Spinal cord (tissue), 10 donors: ENCODE results near the gene MDM4. TPM values are rescaled to one million over a fixed set of nuclear protein-coding genes. Genes with fewer than 3 reads are reported as not detected.
"Not testable (repeated sequence)": the region's sequence is repeated elsewhere in the genome, so short reads cannot be mapped to it uniquely, and the experiment has no call there.

Source experiments
- DNase-seq, 6 donors: peaks; one replicate each; pipeline versions ENCODE4 v3.0.0 to v3.0.0-alpha.2; 2013 to 2015; ENCODE audit warnings: low spot score in 6 of 6, low read depth in 4 of 6
- H3K27ac ChIP-seq: one replicate; pipeline ENCODE4 v1.5.1; 2013; ENCODE audit warnings: low read depth, low read length, control low read depth
- H3K27me3 ChIP-seq: one replicate; pipeline ENCODE4 v1.6.1; 2013; ENCODE audit warnings: low read length; ENCODE audit not compliant: control insufficient read depth, insufficient read depth
- H3K36me3 ChIP-seq: one replicate; pipeline ENCODE4 v1.6.1; 2013; ENCODE audit warnings: low read length; ENCODE audit not compliant: control insufficient read depth, insufficient read depth
- H3K4me1 ChIP-seq: one replicate; pipeline ENCODE4 v1.6.1; 2013; ENCODE audit warnings: low read length; ENCODE audit not compliant: control insufficient read depth, insufficient read depth
- H3K4me3 ChIP-seq: one replicate; pipeline ENCODE4 v1.5.1; 2013; ENCODE audit warnings: low read depth, low read length, control low read depth
- H3K9me3 ChIP-seq: one replicate; pipeline ENCODE4 v1.6.1; 2013; ENCODE audit warnings: low read length; ENCODE audit not compliant: control insufficient read depth, insufficient read depth
- WGBS: methylation state at CpG from one replicate; pipeline ENCODE4 v1.1.5; 2013; ENCODE audit warnings: missing lambda C conversion rate; ENCODE audit not compliant: insufficient coverage; 5-methylcytosine and 5-hydroxymethylcytosine counted together
- polyA plus RNA-seq, 2 donors: library from polyadenylated mRNA; unstranded; fragments of 120-200 nt; gene quantifications; one replicate each; pipeline ENCODE4 v1.2.1, GENCODE V29; 2013; ENCODE audit not compliant: insufficient read length in 2 of 2
- total RNA-seq, 2 donors: library from RNA; depleted of rRNA in 1 of 2; stranded (reverse); fragments of 120-200 nt in 1 of 2; fragments of >200 nt in 1 of 2; gene quantifications; one replicate each; pipeline versions ENCODE4 v1.2.3 to v1.2.4, GENCODE V29; 2013 to 2014
- donor health status: healthy.

MDM4 gene
- total and polyA plus RNA-seq, 4 donors: 28.3 to 71.1 (median 64.9) TPM

GRCh38 chr1:204566583-204566955 is 50.4 kb downstream of the MDM4 start:
- Histone ChIP-seq H3K9me3 (no peaks in the 10 kb centered on the region), H3K27ac (no peak overlapping the region), H3K4me3 (no peak overlapping the region), H3K4me1 (peaks cover 15% of the 10 kb centered on the region), H3K27me3 (no peaks in the 10 kb centered on the region), H3K36me3 (peaks cover 8% of the 10 kb centered on the region)
- DNase-seq: no peak
- 74% methylated on average over 5 of the region's 6 CpGs for WGBS

DNA sequence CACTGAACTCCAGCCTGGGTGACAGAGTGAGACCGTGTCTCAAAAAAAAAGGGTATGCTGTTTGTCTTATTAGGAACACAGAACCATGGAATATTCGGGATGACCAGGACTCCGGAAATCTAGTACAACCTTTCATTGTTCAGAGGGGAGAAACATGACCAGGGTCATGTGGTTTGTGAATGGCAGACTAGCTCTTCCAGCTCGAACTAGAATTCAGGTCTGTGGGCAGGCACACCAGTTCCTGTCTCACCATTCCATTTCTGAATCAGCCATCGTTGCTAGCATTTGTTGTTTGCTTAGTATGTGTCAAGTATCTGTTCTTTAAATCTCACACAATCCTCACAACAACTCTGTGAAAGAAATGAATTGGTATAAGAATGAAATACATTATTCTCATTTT is 50.9 kb downstream of the MDM4 start:
- H3K27ac ChIP-seq: no peak overlapping the region
- no peak overlapping the region for H3K4me3 ChIP-seq
- no peaks in the 10 kb centered on the region for H3K27me3 ChIP-seq
- 78% methylated on average over 3 of the region's 5 CpGs for WGBS
- peaks cover 15% of the 10 kb centered on the region for H3K4me1 ChIP-seq
- H3K36me3 ChIP-seq: peaks cover 6% of the 10 kb centered on the region
- H3K9me3 ChIP-seq: no peaks in the 10 kb centered on the region
- no peak for DNase-seq

GRCh38 chr1:204568576-204569315 is 52.5 kb downstream of the MDM4 start:
- Histone ChIP-seq H3K27me3 (no peaks in the 10 kb centered on the region), H3K4me3 (no peak overlapping the region), H3K27ac (no peak overlapping the region), H3K36me3 (no peaks in the 10 kb centered on the region), H3K4me1 (peaks cover 15% of the 10 kb centered on the region), H3K9me3 (no peaks in the 10 kb centered on the region)
- 43% methylated on average over 8 of the region's 9 CpGs for WGBS
- peak in 2 of 6 donors; percentile 18 to 88 for DNase-seq

GRCh38 chr1:204569478-204569877 is 53.3 kb downstream of the MDM4 start:
- peak in 1 of 6 donors; percentile 26 for DNase-seq
- peaks cover 16% of the 10 kb centered on the region for H3K4me1 ChIP-seq
- 77% methylated on average over 4 of the region's 5 CpGs for WGBS
- no peaks in the 10 kb centered on the region for H3K9me3 ChIP-seq
- no peaks in the 10 kb centered on the region for H3K36me3 ChIP-seq
- no peaks in the 10 kb centered on the region for H3K27me3 ChIP-seq
- H3K4me3 ChIP-seq: no peak overlapping the region
- no peak overlapping the region for H3K27ac ChIP-seq

DNA sequence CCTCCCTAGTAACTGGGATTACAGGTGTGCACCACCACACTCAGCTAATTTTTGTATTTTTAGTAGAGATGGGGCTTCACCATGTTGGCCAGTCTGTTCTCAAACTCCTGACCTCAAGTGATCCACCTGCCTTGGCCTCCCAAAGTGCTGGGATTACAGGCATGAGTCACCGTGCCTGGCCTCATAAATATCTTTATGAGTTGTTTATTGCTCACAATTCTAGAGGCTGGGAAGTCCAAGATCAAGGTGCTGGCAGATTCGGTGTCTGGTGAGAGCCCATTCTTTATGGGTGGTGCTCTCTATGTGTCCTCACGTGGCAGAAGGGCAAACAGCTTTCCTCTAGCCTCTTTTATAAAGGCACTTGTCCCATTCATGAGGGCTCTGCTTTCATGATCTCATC is 53.8 kb downstream of the MDM4 start:
- H3K27ac ChIP-seq, H3K9me3 ChIP-seq, H3K36me3 ChIP-seq, H3K4me3 ChIP-seq, DNase-seq, H3K27me3 ChIP-seq: not testable (repeated sequence)
- 44% methylated on average over 2 of the region's 3 CpGs for WGBS
- peaks cover 20% of the 10 kb centered on the region for H3K4me1 ChIP-seq

DNA sequence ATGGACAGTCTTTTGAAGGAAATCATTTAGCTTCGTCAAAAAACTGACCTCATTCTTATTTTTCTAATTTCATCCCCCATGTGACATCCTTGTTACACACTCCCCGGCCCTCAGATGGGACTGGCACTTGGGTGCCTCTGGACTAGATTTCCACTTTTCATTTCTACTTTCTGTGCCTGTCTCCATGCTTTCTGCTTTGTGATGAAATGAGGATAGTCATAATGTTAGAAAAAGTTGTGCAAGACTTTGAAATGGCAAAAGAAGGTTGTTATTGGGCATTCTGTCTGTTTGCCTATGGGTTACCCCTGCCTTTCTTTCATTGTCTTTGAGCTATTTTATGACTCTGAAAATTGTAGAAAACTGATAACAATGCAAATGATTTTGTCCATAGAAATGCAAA is 54.9 kb downstream of the MDM4 start:
- no peaks in the 10 kb centered on the region for H3K27me3 ChIP-seq
- H3K27ac ChIP-seq: no peak overlapping the region
- H3K4me3 ChIP-seq: no peak overlapping the region
- no peak for DNase-seq
- H3K36me3 ChIP-seq: no peaks in the 10 kb centered on the region
- peaks cover 28% of the 10 kb centered on the region for H3K4me1 ChIP-seq
- 100% methylated on average over 1 of the region's 2 CpGs for WGBS
- H3K9me3 ChIP-seq: no peaks in the 10 kb centered on the region

- DNase-seq: no peak
- no CpG with 5 or more reads among the region's 4 CpGs for WGBS
- no peak overlapping the region for H3K4me3 ChIP-seq
- H3K4me1 ChIP-seq: peaks cover 30% of the 10 kb centered on the region
- H3K36me3 ChIP-seq: no peaks in the 10 kb centered on the region
- no peaks in the 10 kb centered on the region for H3K27me3 ChIP-seq
- no peak overlapping the region for H3K27ac ChIP-seq
- H3K9me3 ChIP-seq: no peaks in the 10 kb centered on the region
These were observed 55.4 kb downstream of the MDM4 start for GRCh38 chr1:204571631-204572030.

DNA sequence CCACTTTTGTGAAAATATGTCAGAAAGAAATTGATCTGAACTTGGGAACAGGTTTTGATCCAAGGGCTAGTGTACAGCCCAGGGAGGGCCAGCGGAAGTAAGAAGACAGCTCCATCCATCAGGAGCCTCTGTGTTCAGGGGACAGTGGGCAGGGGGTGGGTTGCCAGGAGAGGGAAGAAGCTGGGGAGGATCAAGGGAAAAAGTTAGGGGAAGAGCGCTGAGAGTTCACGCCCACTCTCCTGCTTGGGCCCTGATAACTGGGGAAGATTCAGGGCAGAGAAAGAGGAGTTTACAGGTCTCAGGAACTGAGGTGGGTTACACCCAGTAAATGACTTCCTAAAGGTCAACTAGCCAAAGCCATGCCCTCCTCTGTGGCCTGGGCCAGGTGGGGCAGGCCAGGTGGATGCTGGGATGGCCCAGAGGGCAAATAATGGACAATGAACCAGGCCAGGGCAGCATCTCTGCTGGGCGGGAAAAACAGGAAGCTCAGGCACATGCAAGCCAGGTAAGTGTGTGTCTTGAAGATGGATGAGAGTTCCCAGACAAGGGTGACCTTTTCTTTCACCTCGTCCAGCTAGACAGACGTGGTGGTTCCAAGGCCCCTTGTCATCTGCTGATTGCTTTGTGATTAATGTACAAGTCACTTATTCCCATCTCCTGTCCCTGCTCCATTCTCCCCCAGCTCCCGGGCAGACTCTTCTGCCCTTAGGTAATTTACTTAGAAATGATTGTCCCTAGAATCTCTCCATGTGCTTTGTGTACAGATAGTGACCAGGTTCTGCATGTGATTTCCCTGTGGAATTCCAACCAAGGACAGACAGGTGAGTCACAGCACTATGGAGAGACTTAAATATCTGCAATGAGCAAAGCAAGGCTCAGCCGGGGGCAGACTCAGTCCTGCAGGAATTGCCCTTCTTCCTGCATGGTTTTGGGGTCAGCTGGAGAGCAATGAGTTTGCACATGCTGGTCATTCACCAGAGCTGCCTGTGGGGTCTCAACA is 57.0 kb downstream of the MDM4 start:
- 75% methylated on average over 7 of the region's 8 CpGs for WGBS
- no peaks in the 10 kb centered on the region for H3K27me3 ChIP-seq
- no peaks in the 10 kb centered on the region for H3K9me3 ChIP-seq
- H3K4me3 ChIP-seq: no peak overlapping the region
- no peaks in the 10 kb centered on the region for H3K36me3 ChIP-seq
- DNase-seq: no peak
- H3K27ac ChIP-seq: no peak overlapping the region
- peaks cover 27% of the 10 kb centered on the region for H3K4me1 ChIP-seq

DNA sequence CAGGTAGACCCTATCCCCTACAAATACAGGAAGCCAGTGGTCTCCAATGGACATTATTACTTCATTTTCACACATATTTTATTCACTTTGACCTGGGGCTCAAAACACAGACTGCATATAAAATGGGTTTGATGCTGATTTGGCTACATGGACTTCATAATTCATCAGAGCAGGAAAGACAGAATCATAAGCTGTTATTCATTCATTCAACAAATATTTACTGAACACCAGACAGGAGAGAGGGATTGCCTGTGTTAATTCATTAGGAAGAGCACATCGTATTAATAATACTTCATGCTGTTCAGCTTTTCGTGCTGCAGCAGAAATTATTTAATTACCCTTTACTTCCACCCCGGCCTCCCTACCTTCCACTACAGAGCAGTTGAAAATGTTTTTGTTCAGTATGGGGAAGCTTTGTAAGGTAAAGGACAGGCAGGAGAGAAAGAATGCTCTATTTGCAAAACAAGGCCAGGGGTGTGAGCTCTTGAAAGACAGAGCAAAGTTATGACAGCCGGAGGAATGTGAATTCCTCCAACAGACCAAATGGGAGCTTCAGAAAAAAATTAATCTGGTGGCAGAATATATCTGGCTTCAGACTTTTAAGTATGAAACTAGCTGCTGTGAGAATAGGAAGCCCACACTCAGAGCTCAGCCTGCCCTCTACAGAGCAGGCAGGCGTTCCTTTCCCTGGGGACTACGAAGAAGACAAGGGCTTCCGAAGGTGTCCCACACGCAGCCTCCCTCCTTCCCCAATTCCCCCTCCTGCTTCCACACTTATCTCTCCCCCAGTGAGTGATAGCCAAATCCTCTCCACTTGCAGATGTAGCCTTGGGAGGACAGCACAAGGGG is 58.0 kb downstream of the MDM4 start:
- Histone ChIP-seq H3K36me3 (no peaks in the 10 kb centered on the region), H3K27me3 (no peaks in the 10 kb centered on the region), H3K4me3 (no peak overlapping the region), H3K9me3 (no peaks in the 10 kb centered on the region), H3K4me1 (peaks cover 26% of the 10 kb centered on the region), H3K27ac (no peak overlapping the region)
- peak in 1 of 6 donors; percentile 24 for DNase-seq
- 37% methylated on average over 2 of the region's 8 CpGs for whole genome bisulfite sequencing
